ENCODE measurements around the gene INPP4B. TPM values are rescaled to one million over a fixed set of nuclear protein-coding genes. Genes with fewer than 3 reads are reported as not detected.

The INPP4B gene
- total and polyA plus RNA-seq, 2 donors (not counting 1 experiment from before 2014, with no cell fraction given): 19.7 to 22.2 TPM

GRCh38 chr4:142773505-142773904 is 72.6 kb downstream of the INPP4B start:
- no peak for TF ChIP-seq EZH2 (IDR thresholded peaks at IDR 0.05; ENCODE audit: low read length, missing control alignments)
- TF ChIP-seq CTCF (conservative IDR thresholded peaks at IDR 0.05 in 1 of 2, IDR thresholded peaks at IDR 0.05 in 1 of 2; ENCODE audit: low read depth in 1 of 2, low read length in 2 of 2): no peak
- no peaks in the 10 kb centered on the region for H3K36me3 ChIP-seq (ENCODE audit: control insufficient read depth, insufficient read depth, low read length)
- no peaks in the 10 kb centered on the region for H4K20me1 ChIP-seq (ENCODE audit: control insufficient read depth, extremely low read depth, insufficient read depth, low read length)
- no peaks in the 10 kb centered on the region for H3K9me3 ChIP-seq (ENCODE audit: control insufficient read depth, insufficient read depth, low read depth, low read length)
- no peak for DNase-seq (ENCODE audit: low read depth in 2 of 2)
- H3K27me3 ChIP-seq (ENCODE audit: control insufficient read depth, insufficient read depth, low read length): no peaks in the 10 kb centered on the region
- H3K9ac ChIP-seq (ENCODE audit: insufficient read depth, low read length): no peak overlapping the region
- H3K4me3 ChIP-seq (replicated peaks in 1 of 4; ENCODE audit: control extremely low read depth in 1 of 4, insufficient read depth in 1 of 4, low read depth in 3 of 4, low read length in 4 of 4): no peak overlapping the region
- no peak overlapping the region for H2AFZ ChIP-seq (ENCODE audit: low read length)
- no peaks in the 10 kb centered on the region for H3K4me1 ChIP-seq (ENCODE audit: control insufficient read depth, extremely low read depth, insufficient read depth, low read length)
- no peaks in the 10 kb centered on the region for H3K79me2 ChIP-seq (ENCODE audit: control insufficient read depth, insufficient read depth, low read length)
- no peak overlapping the region for H3K27ac ChIP-seq (ENCODE audit: insufficient read depth, low read length)
- no peak overlapping the region for H3K4me2 ChIP-seq (ENCODE audit: extremely low read depth, insufficient read depth, low read length)

- H3K9ac ChIP-seq (ENCODE audit: insufficient read depth, low read length): no peak overlapping the region
- no peak overlapping the region for H2AFZ ChIP-seq (ENCODE audit: low read length)
- no peak overlapping the region for H3K4me3 ChIP-seq (replicated peaks in 1 of 4; ENCODE audit: control extremely low read depth in 1 of 4, insufficient read depth in 1 of 4, low read depth in 3 of 4, low read length in 4 of 4)
- DNase-seq (ENCODE audit: low read depth in 2 of 2): no peak
- H3K27me3 ChIP-seq (ENCODE audit: control insufficient read depth, insufficient read depth, low read length): no peaks in the 10 kb centered on the region
- no peak for TF ChIP-seq EZH2 (IDR thresholded peaks at IDR 0.05; ENCODE audit: low read length, missing control alignments)
- no peak for TF ChIP-seq CTCF (conservative IDR thresholded peaks at IDR 0.05 in 1 of 2, IDR thresholded peaks at IDR 0.05 in 1 of 2; ENCODE audit: low read depth in 1 of 2, low read length in 2 of 2)
- H3K36me3 ChIP-seq (ENCODE audit: control insufficient read depth, insufficient read depth, low read length): no peaks in the 10 kb centered on the region
- no peaks in the 10 kb centered on the region for H4K20me1 ChIP-seq (ENCODE audit: control insufficient read depth, extremely low read depth, insufficient read depth, low read length)
- H3K4me1 ChIP-seq (ENCODE audit: control insufficient read depth, extremely low read depth, insufficient read depth, low read length): no peaks in the 10 kb centered on the region
- H3K27ac ChIP-seq (ENCODE audit: insufficient read depth, low read length): no peak overlapping the region
- H3K4me2 ChIP-seq (ENCODE audit: extremely low read depth, insufficient read depth, low read length): no peak overlapping the region
- H3K9me3 ChIP-seq (ENCODE audit: control insufficient read depth, insufficient read depth, low read depth, low read length): no peaks in the 10 kb centered on the region
- H3K79me2 ChIP-seq (ENCODE audit: control insufficient read depth, insufficient read depth, low read length): no peaks in the 10 kb centered on the region
Measured at GRCh38 chr4:142762280-142762679, 83.8 kb downstream of the INPP4B start.

DNA sequence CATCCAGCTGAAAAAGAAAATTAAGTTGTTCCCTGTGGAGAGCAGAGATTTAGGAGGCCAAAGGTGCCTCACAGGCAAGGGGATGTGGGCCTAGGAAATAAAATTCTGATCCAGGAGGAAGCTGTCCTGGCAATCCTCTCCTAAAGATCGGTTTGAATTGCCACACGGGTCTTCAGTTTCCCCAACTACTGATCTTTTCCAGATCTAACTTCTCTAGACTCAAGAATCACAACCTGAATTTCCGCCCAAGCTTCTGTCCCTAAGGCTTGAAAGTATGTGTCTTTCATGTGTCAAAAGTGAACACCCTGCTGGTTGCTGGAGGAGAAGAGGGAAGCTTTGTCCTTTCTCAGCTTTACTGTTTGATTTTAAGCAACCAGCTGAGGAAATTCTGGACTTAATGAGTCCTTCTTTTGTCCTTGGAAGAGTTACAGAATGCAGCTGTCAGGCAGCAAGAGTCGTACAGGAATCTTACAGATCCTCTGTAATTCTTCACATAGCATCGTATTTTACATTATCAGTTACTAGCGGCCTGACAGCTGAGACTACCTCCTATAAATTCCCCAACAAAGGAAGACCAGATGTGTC is 93.8 kb downstream of the INPP4B start:
- H3K9ac ChIP-seq (ENCODE audit: insufficient read depth, low read length): no peak overlapping the region
- no peak for TF ChIP-seq EZH2 (IDR thresholded peaks at IDR 0.05; ENCODE audit: low read length, missing control alignments)
- no peak for TF ChIP-seq CTCF (conservative IDR thresholded peaks at IDR 0.05 in 1 of 2, IDR thresholded peaks at IDR 0.05 in 1 of 2; ENCODE audit: low read depth in 1 of 2, low read length in 2 of 2)
- no peaks in the 10 kb centered on the region for H3K9me3 ChIP-seq (ENCODE audit: control insufficient read depth, insufficient read depth, low read depth, low read length)
- H2AFZ ChIP-seq (ENCODE audit: low read length): peak overlapping the region; percentile 34
- no peaks in the 10 kb centered on the region for H3K79me2 ChIP-seq (ENCODE audit: control insufficient read depth, insufficient read depth, low read length)
- no peaks in the 10 kb centered on the region for H3K27me3 ChIP-seq (ENCODE audit: control insufficient read depth, insufficient read depth, low read length)
- no peak overlapping the region for H3K27ac ChIP-seq (ENCODE audit: insufficient read depth, low read length)
- no peak for DNase-seq (ENCODE audit: low read depth in 2 of 2)
- H3K36me3 ChIP-seq (ENCODE audit: control insufficient read depth, insufficient read depth, low read length): no peaks in the 10 kb centered on the region
- no peaks in the 10 kb centered on the region for H3K4me1 ChIP-seq (ENCODE audit: control insufficient read depth, extremely low read depth, insufficient read depth, low read length)
- no peak overlapping the region for H3K4me2 ChIP-seq (ENCODE audit: extremely low read depth, insufficient read depth, low read length)
- H3K4me3 ChIP-seq (replicated peaks in 1 of 4; ENCODE audit: control extremely low read depth in 1 of 4, insufficient read depth in 1 of 4, low read depth in 3 of 4, low read length in 4 of 4): no peak overlapping the region
- no peaks in the 10 kb centered on the region for H4K20me1 ChIP-seq (ENCODE audit: control insufficient read depth, extremely low read depth, insufficient read depth, low read length)

All from fibroblast of lung (primary cell).